Measurements from ENCODE around the gene ATP8A2.
"Not testable (repeated sequence)": the region's sequence is repeated elsewhere in the genome, so short reads cannot be mapped to it uniquely, and the experiment has no call there.

ATP8A2 gene

DNA sequence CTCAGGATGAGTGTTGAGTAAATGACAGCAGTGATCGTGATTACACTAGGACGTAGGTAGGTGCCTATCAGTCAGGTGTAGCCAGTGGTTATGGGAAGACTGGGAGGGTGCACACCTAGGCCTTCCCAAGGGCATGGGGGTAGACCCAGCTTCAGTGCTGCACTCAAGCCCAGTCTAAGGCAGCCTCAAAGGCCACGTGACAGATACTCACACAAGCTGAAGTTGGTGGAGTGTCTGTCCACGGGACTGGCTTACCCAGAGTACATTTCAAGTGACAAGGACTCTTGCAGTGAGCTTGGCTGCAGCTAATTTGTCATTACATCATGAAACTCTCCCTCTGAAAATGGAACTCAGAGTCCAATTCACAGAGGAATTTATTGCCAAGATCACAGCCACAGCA is 561.7 kb downstream of the ATP8A2 start:
- no peak for FAIRE-seq

DNA sequence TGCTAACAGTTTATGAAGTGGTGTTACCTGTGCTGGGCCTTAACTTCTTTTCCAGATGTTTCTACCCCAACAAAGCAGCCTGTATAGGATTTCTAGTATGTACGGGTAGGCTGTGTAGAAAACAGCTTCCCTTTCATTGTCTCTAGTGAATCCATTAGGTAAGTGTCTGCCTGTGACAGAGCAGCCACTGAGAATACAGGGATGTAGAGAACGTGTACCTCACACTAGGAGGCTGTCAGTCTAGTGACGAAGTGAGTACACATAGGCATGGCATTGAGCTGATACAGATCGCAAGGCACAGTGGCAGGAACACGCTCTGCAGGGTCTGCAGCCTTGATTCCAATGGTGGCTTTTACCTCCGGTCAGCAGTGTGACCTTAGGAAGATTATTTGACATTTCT is 562.4 kb downstream of the ATP8A2 start:
- no peak for FAIRE-seq

DNA sequence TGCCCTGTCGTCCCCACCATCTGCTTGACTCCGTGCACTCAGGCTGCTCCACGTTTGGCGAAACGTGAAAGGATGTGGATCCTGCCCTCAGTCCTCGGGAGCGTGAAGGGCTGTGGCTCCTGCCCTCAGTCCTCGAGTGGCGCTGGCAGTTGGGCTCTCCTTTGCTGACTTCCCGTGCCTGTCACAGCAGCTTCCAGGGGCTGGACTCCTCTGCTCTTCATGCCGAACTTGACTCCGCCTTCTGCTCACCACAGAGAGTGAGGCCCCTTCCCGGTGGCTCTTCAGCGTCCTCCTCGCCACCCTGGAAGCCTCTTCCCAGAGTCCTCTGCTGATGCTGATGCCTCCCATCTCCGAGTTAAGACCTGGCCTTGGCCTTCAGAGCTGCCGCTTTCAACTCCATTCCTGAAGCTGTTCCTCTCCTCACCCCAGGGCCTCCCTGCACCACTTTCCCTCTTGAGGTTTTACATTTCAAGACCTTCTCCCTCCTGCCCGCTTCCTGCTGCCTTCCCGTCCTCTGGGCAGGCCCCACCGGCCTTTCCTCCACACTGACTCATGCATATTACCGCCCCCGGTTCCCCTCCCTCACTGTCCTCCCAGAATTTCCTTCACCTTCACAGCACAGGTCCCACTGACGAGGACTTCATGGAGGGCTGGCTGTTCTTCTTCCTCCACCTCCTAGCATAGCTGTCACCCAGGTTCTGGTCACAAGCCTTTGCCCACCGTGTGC is 568.4 kb downstream of the ATP8A2 start:
- no peak for FAIRE-seq

DNA sequence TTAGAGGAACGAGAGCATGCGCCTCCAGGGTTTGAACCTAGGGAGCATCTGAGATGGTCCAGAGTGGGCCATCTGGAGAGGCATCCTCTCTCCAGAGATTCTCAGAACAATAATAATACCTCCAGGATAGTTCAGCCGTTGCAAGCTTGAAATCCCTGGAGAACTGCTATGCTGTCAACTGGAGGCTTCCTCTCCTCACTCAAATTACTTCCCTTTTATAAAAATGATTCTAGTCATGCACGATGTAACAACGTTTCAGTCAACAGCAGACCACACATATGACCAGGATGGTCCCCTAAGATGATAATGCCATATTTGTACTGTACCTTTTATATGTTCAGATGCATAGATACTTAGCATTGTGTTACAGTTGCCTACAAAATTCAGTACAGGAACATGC is 571.3 kb downstream of the ATP8A2 start:
- no peak for FAIRE-seq

DNA sequence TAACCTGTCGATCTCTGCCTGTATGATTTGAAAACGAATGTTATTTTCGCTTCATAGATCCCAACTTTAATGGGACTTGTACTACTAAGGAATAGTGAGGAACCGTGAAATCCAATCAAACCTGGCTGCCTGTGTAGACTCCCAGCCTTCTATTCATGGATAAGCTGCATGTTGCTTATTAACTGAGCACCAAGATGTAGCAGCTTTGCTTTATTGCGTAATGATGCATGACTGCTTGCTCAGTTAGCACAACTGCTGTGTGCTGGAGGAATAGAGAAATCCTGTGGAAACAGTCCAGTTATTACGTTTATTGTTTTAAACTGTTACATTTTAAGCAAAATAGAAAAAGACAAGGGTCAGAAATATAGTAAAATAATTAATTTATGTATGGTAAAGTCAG is 571.9 kb downstream of the ATP8A2 start:
- FAIRE-seq = peak; percentile 90

DNA sequence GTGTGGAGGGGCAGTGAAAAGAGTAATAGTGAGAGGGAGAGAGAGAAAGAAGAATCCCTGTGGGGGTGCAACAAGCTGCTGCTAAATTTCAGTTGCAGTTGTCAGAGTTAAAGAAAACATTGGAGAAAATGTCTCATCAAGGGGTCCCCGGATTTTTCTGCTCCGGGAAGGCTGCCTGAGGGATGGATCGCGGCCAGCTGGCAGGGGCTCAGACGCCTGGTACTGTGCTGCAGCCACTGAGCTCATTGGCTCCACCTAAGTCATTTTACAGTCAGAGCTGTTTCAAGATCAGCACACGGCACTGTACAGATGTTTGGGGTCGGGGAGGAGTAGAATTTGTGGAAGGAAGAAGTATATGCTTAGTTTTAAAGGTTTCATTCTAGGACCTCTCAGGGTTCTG is 573.8 kb downstream of the ATP8A2 start:
- no peak for FAIRE-seq

DNA sequence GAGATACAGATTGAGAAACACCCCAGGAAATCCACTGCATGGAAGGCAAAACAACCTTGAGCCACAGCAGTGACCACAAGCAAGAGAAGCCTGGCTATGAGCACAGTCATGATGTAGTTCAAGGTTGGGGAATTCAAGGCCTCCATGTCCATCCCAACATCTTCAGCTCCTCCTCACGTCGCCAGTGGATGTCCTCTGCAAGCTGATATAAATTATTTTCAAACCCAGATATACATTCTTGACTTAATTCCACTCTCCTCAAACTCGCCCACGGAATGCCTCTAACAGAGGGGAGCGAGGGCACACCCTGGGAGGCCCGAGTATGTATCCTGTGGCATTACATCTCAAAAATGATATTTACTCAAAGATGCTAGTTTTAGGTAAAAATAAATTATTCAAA is 574.5 kb downstream of the ATP8A2 start:
- no peak for FAIRE-seq

GRCh38 chr13:25948910-25949309 is 577.1 kb downstream of the ATP8A2 start:
- no peak for FAIRE-seq

DNA sequence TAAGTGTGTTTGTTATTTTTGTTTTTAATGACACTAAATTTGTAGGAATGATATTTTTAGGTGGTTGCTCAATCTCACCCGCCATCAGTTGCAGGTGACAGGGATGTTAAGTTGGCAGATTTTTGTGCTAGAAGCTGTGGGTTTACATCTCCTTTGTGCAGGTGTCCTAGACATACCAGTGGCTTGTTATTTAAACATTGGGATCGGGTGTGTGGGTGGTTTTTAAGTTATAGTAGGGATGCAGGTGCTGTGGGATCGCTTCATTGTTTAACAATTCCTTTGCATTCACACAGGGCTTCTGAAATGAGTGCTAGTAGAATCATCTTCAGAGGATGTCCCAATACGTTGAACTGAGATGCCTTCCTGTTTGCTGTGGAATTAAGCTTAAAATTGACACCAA is 580.1 kb downstream of the ATP8A2 start:
- no peak for FAIRE-seq

- FAIRE-seq = not testable (repeated sequence)
These were observed 582.3 kb downstream of the ATP8A2 start for GRCh38 chr13:25954080-25954479.

DNA sequence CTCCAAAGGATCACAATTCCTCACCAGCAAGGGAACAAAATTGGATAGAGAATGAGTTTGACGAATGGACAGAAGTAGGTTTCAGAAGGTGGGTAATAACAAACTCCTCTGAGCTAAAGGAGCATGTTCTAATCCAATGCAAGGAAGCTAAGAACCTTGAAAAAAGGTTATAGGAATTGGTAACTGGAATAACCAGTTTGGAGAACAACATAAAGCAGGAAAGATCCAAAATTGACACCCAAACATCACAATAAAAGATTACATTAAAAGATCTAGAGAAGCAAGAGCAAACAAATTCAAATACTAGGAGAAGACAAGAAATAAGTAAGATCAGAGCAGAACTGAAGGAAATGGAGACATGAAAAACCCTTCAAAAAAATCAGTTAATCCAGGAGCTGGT is 583.2 kb downstream of the ATP8A2 start:
- FAIRE-seq = not testable (repeated sequence)

GRCh38 chr13:25958986-25959385 is 587.2 kb downstream of the ATP8A2 start:
- no peak for FAIRE-seq

- FAIRE-seq = no peak
These were observed 589.5 kb downstream of the ATP8A2 start for GRCh38 chr13:25961294-25961693.

GRCh38 chr13:25963674-25964073 is 591.9 kb downstream of the ATP8A2 start:
- FAIRE-seq = no peak

GRCh38 chr13:25965596-25965995 is 593.8 kb downstream of the ATP8A2 start:
- no peak for FAIRE-seq

DNA sequence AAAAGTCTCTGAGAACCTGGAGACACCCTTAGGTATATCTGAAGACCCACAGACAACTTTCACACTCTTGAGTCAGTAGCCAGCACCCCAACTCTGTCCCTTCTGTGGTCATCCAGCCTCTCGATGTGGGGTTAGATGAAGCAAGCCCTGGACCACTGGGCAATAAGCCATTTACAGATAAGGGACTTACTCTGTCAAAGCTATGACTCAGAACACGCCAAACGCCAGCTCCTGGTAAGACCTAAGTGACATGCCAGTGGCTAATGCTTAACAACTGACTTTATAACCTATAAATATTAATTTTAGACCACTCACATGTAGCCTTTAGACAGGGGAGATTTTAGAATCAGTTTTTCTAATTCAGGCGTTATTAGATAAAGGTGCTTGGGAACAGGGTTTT is 594.3 kb downstream of the ATP8A2 start:
- FAIRE-seq = no peak

DNA sequence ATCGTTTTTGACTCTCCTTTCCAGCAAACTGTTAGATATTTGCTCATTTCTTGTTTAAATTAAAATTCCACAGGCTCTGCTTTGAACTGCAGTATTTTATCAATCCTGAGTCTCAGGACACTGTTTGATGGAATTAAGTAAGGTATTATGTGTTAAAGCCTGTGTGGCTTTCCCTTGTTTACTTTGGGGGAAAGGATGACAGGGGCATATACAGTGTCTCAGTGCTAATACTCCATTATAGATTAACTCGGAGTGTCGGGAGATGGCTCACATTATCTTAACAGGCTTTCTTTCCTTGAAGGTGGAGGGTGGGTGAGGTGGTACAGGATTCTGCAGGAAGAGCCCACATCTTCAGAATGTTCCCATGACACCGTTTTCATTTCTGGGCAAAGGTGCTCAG is 595.4 kb downstream of the ATP8A2 start:
- no peak for FAIRE-seq

- no peak for FAIRE-seq
These were observed 599.3 kb downstream of the ATP8A2 start for GRCh38 chr13:25971047-25971446.

DNA sequence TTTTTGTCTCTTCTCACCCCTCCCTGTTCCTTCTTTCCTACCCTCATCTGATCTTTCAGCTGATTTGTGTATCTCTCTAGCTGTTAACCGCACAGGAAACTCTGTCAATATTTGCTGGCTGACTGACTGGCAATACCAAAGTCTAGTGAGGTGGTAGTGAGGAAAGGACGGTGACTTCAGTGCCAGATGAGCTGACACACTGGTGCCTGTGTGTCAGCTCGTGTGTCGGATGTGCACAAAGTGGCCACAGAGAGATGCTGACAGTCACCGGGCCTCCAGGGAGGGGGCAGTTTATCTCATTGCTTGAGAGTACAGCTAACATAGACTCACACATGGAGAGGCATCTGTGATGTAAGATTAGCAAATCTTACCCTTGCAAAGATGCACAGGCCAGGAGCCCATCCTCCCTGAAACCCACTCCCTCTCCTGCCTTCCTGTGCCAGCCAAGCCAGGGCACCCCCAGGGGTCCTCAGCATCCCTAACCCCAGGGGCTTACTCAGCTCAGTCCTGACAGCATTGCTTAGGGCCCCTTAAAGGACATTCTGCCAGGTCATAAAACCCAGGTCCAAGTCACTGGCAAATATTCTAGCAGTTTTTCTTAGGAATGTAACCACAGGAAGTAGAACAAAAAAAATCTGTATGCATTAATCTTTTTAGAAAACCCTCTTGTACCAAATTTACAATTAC is 599.8 kb downstream of the ATP8A2 start:
- FAIRE-seq = no peak

DNA sequence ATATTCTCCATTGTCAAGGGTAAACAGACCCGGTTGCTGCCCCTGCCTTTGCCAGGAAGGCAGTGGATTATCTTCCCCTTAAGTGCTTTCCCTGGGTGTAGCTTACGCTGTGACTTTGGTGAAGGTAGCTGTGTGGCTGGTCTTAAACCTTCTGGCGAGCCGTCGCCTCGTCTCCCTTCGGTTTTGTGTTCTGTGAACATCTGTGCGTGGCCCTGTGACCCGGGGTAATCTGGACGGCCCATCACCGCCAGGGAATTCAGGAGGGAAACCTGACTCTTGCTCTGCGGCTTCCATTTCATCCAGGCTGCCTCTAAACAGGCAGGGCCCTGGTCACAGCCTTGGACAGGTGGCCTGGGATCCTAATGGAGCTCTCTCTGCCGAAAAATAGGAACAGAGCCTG is 601.3 kb downstream of the ATP8A2 start:
- no peak for FAIRE-seq

DNA sequence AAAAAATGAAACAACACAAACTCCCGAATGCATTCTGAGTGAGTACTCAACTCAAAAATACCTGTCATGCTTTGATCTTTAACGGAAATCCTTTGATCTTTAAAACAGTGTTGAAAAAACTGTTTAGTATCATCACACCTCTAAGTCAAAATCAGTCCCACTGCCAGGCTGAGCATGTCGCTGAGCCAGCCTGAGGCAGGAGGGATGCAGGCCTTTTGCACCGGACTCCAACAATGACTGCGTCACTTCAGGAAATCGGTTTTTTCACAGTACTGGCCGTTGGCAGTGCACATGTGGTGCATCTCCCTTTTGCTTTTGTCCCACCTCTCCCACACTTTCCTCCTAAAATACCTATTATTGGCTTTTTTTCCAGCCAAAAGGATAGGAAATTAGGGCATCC is 601.8 kb downstream of the ATP8A2 start:
- no peak for FAIRE-seq

DNA sequence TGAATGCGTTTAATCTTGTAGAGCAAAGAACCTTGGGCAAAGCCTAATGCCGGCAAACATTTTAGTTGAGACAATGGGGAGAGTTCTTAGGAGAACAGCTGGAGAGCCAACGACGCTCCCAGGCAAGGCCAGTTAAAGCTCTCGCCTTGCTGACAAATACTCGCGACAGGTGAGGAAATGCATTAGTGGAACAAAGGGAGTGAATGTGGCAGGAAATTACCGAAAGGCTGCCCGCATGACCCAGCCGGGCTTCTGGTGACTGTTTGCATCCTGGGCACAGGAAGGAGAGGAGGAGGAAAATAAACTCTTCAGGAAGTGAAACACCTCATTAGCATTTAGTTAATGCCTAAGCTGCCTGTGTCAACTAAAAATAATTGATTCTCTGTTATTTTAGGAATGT is 605.4 kb downstream of the ATP8A2 start:
- FAIRE-seq = no peak

DNA sequence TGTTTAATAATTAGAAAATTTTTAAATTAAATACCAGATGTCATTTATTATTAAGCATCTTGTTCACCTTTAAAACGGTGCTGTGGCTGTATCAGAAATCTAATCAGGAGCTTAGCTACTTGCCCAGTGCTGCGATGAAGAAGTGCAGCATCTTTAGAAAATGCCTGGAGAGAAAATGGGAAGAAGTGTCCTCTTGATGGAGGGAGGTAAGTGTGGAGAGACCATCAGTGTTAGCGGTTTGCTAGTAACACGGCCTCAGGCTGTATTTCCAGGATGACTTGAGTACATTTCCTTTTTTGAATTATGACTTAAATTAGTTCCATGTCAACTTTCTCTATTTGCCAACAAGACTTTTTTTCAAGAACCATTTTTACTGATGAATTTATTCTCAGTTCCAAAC is 605.9 kb downstream of the ATP8A2 start:
- FAIRE-seq = no peak

DNA sequence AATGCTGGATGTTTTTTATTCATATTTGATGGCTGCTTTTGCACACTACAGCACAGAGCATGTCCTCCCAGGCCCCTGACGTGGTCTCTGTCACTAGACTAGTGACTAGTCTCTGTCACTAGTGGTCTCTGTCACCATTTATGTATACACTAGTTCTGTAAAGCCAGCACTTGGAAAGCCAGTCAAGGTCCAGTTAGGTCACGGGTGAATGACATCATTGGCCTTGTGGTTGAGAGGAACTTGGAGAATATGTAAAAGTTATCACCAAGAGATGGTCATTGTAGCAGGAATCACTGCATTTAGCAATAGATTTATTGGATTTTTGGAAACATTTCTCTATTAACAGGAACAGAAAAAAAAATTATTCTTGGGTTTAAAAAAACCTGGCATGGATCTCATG is 607.2 kb downstream of the ATP8A2 start:
- FAIRE-seq = no peak

- no peak for FAIRE-seq
These were observed 607.6 kb downstream of the ATP8A2 start for GRCh38 chr13:25979371-25979770.

Data from islet of Langerhans (tissue), 1 donor.